HepG2 (cell line): ENCODE data around the gene FITM1. TPM values are rescaled to one million over a fixed set of nuclear protein-coding genes. Genes with fewer than 3 reads are reported as not detected.

Experiments
- AGO2 ChIP-seq: fragments of 200-400 bp; formaldehyde crosslinking; optimal IDR thresholded peaks from 2 replicates; pipeline ENCODE3; 2017; ENCODE audit warnings: mild to moderate bottlenecking, low read depth, low read length, moderate library complexity
- ARNT2 ChIP-seq: sonication (generic); formaldehyde crosslinking; IDR thresholded peaks from 2 replicates; pipeline ENCODE4 v1.8.0; 2022; ENCODE audit warnings: mild to moderate bottlenecking, low read depth, missing genetic modification reagents, moderate library complexity
- FOSL1 ChIP-seq: sonication (generic); formaldehyde crosslinking; IDR thresholded peaks from 2 replicates; pipeline ENCODE4 v1.9.0; 2021; ENCODE audit warnings: missing genetic modification reagents, borderline replicate concordance
- HNF4G ChIP-seq, 2 experiments: sonication (generic) in 1 of 2; formaldehyde crosslinking in 1 of 2; IDR thresholded peaks; 2 replicates each; pipeline versions ENCODE4 v1.4.0 to v1.6.1; 2011 to 2020; ENCODE audit warnings: borderline replicate concordance in 2 of 2, low read depth in 2 of 2, mild to moderate bottlenecking in 2 of 2, low read length in 1 of 2, missing genetic modification reagents in 1 of 2, moderate library complexity in 1 of 2
- HOXA9 ChIP-seq: sonication (generic); formaldehyde crosslinking; IDR thresholded peaks from 2 replicates; pipeline ENCODE4 v1.8.1; 2022; ENCODE audit warnings: missing genetic modification reagents, mild to moderate bottlenecking, moderate library complexity, borderline replicate concordance
- ZFP90 ChIP-seq: sonication (generic); formaldehyde crosslinking; IDR thresholded peaks from 2 replicates; pipeline ENCODE4 v1.8.0; 2022; ENCODE audit warnings: missing genetic modification reagents, mild to moderate bottlenecking, inconsistent platforms, borderline replicate concordance
- ZNF382 ChIP-seq: sonication (generic); formaldehyde crosslinking; IDR thresholded peaks from 2 replicates; pipeline ENCODE4 v1.5.0; 2020; ENCODE audit warnings: missing genetic modification reagents, mild to moderate bottlenecking, borderline replicate concordance
- ZNF460 ChIP-seq: sonication (generic); formaldehyde crosslinking; IDR thresholded peaks from 2 replicates; pipeline ENCODE4 v1.5.1; 2020; ENCODE audit warnings: missing genetic modification reagents, mild to moderate bottlenecking, borderline replicate concordance
- ZNF709 ChIP-seq: sonication (generic); formaldehyde crosslinking; IDR thresholded peaks from 2 replicates; pipeline ENCODE4 v1.5.0; 2020; ENCODE audit warnings: mild to moderate bottlenecking, missing genetic modification reagents
- ZNF761 ChIP-seq: sonication (generic); formaldehyde crosslinking; conservative IDR thresholded peaks from 2 replicates; pipeline ENCODE4 v1.4.0; 2020; ENCODE audit warnings: mild to moderate bottlenecking, missing genetic modification reagents
- ZSCAN25 ChIP-seq: sonication (generic); formaldehyde crosslinking; IDR thresholded peaks from 2 replicates; pipeline ENCODE4 v1.8.0; 2022; ENCODE audit warnings: mild to moderate bottlenecking, missing genetic modification reagents
- ZZZ3 ChIP-seq: sonication (generic); formaldehyde crosslinking; IDR thresholded peaks from 2 replicates; pipeline ENCODE4 v1.4.0; 2020; ENCODE audit warnings: missing genetic modification reagents, mild to moderate bottlenecking, borderline replicate concordance
- polyA plus RNA-seq, 8 experiments: library from polyadenylated mRNA; depleted of rRNA in 3 of 8; stranded (reverse) in 7 of 8; unstranded in 1 of 8; fragments of >200 nt; fragmentation: Illumina TruSeq in 4 of 8; extraction: Trizol in 4 of 8; gene quantifications; 2 replicates each; pipeline versions ENCODE4 v1.2.1 to v1.2.3, GENCODE V29; 2011 to 2016; ENCODE audit warnings: low read depth in 4 of 8, missing spikeins in 1 of 8, mixed read lengths in 1 of 8; ENCODE audit not compliant: insufficient read depth in 1 of 8
- total RNA-seq, 5 experiments: library from RNA; depleted of rRNA; stranded (reverse); fragments of >200 nt; fragmentation: Illumina TruSeq; extraction: Trizol; gene quantifications; 2 replicates each; pipeline ENCODE4 v1.2.3, GENCODE V29; 2016; ENCODE audit warnings: low read depth in 1 of 5
- TF ChIP-seq, protein P1 (sequence below): sonication (generic); formaldehyde crosslinking; IDR thresholded peaks from 2 replicates; pipeline ENCODE4 v1.4.0; 2020; ENCODE audit warnings: missing genetic modification reagents, borderline replicate concordance
- TF ChIP-seq, protein P2 (sequence below): IDR thresholded peaks from 2 replicates; pipeline ENCODE4 v1.6.1; 2012; ENCODE audit warnings: low read depth, low read length, improper control_type of control experiment
- TF ChIP-seq, protein P3 (sequence below): sonication (generic); formaldehyde crosslinking; IDR thresholded peaks from 2 replicates; pipeline ENCODE4 v1.4.0; 2020; ENCODE audit warnings: mild to moderate bottlenecking, missing genetic modification reagents
- TF ChIP-seq, protein P4 (sequence below): sonication (generic); formaldehyde crosslinking; IDR thresholded peaks from 2 replicates; pipeline ENCODE4 v1.5.1; 2020; ENCODE audit warnings: missing genetic modification reagents, mild to moderate bottlenecking, borderline replicate concordance
- TF ChIP-seq, protein P5 (sequence below): sonication (generic); formaldehyde crosslinking; IDR thresholded peaks from 2 replicates; pipeline ENCODE4 v1.4.0; 2020; ENCODE audit warnings: missing genetic modification reagents

The FITM1 gene
- total and polyA plus RNA-seq, 2 of the 13 experiments (the other 11 are each of a cell fraction or from before 2014, with no cell fraction given), result 2.7 to 5.8 TPM

DNA sequence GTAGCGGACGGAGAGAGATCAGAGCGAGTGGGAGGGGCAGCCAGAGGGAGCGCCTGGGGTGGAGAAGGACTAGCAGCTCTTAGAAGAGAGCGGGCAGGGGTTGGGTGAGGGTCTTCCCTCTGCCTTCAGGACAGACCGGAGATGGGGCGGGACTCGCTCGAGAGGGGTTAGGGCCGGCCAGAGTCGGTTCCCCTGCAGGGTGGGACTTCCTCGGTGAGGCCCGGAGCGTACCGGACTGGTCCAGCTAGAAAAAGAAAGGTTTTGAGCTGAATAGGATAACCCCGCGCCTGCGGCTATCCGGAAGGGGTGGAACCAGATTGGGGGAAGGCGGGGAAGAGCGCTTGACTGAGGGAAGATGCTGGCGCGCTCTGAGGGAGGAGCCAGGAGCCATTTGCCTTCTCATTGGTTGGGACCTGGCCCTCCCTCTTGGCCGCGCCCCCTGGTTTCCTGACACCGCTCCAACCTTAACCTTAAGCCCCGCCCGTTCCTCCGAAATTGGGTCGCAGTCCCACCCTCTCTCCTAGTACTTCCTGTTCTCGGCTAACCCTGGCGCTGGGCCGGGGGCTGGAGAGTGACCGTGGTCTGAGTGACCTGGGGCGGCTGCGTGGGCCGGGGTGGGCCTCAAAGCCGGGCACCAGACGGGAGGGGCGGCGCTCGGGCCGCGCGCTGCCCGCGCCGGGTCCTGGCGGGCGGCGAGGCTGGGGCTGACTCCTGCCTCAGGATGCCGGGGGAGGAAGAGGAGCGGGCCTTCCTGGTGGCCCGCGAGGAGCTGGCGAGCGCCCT lies 16.7 kb downstream of the FITM1 start, which contains the start of gene RNF31 (continued):
- no peak for TF ChIP-seq ZZZ3 (CRISPR knock-in tag)
- TF ChIP-seq, protein P1, sequence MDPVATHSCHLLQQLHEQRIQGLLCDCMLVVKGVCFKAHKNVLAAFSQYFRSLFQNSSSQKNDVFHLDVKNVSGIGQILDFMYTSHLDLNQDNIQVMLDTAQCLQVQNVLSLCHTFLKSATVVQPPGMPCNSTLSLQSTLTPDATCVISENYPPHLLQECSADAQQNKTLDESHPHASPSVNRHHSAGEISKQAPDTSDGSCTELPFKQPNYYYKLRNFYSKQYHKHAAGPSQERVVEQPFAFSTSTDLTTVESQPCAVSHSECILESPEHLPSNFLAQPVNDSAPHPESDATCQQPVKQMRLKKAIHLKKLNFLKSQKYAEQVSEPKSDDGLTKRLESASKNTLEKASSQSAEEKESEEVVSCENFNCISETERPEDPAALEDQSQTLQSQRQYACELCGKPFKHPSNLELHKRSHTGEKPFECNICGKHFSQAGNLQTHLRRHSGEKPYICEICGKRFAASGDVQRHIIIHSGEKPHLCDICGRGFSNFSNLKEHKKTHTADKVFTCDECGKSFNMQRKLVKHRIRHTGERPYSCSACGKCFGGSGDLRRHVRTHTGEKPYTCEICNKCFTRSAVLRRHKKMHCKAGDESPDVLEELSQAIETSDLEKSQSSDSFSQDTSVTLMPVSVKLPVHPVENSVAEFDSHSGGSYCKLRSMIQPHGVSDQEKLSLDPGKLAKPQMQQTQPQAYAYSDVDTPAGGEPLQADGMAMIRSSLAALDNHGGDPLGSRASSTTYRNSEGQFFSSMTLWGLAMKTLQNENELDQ, result no peak; the same call in 1 of the 2 replicates
- TF ChIP-seq, protein P2, sequence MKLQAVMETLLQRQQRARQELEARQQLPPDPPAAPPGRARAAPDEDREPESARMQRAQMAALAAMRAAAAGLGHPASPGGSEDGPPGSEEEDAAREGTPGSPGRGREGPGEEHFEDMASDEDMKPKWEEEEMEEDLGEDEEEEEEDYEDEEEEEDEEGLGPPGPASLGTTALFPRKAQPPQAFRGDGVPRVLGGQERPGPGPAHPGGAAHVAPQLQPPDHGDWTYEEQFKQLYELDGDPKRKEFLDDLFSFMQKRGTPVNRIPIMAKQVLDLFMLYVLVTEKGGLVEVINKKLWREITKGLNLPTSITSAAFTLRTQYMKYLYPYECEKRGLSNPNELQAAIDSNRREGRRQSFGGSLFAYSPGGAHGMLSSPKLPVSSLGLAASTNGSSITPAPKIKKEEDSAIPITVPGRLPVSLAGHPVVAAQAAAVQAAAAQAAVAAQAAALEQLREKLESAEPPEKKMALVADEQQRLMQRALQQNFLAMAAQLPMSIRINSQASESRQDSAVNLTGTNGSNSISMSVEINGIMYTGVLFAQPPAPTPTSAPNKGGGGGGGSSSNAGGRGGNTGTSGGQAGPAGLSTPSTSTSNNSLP, result no peak
- TF ChIP-seq HOXA9, result no peak
- TF ChIP-seq HNF4G (IDR thresholded peaks at IDR 0.05; ENCODE audit: borderline replicate concordance, low read depth, low read length), result peak; percentile 19; the same call in 1 of the 2 replicates
- no peak; the same call in 1 of the 2 replicates for TF ChIP-seq HNF4G (CRISPR knock-in tag; IDR thresholded peaks at IDR 0.05; ENCODE audit: borderline replicate concordance, low read depth)
- peak; percentile 38; the same call in 1 of the 2 replicates for TF ChIP-seq FOSL1 (CRISPR knock-in tag)
- TF ChIP-seq ZSCAN25 (CRISPR knock-in tag), result 0 out of 2 replicates have a peak, but pooled peaks have one; percentile 2
- TF ChIP-seq ZNF709 (CRISPR knock-in tag), result no peak
- TF ChIP-seq, protein P3, sequence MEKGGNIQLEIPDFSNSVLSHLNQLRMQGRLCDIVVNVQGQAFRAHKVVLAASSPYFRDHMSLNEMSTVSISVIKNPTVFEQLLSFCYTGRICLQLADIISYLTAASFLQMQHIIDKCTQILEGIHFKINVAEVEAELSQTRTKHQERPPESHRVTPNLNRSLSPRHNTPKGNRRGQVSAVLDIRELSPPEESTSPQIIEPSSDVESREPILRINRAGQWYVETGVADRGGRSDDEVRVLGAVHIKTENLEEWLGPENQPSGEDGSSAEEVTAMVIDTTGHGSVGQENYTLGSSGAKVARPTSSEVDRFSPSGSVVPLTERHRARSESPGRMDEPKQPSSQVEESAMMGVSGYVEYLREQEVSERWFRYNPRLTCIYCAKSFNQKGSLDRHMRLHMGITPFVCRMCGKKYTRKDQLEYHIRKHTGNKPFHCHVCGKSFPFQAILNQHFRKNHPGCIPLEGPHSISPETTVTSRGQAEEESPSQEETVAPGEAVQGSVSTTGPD (CRISPR knock-in tag), result peak; percentile 25; the same call in 1 of the 2 replicates
- TF ChIP-seq ZFP90 (CRISPR knock-in tag), result 0 out of 2 replicates have a peak, but pooled peaks have one; percentile 5
- TF ChIP-seq, protein P4, sequence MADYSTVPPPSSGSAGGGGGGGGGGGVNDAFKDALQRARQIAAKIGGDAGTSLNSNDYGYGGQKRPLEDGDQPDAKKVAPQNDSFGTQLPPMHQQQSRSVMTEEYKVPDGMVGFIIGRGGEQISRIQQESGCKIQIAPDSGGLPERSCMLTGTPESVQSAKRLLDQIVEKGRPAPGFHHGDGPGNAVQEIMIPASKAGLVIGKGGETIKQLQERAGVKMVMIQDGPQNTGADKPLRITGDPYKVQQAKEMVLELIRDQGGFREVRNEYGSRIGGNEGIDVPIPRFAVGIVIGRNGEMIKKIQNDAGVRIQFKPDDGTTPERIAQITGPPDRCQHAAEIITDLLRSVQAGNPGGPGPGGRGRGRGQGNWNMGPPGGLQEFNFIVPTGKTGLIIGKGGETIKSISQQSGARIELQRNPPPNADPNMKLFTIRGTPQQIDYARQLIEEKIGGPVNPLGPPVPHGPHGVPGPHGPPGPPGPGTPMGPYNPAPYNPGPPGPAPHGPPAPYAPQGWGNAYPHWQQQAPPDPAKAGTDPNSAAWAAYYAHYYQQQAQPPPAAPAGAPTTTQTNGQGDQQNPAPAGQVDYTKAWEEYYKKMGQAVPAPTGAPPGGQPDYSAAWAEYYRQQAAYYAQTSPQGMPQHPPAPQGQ (CRISPR knock-in tag), result 0 out of 2 replicates have a peak, but pooled peaks have one; percentile 19
- no peak; the same call in 1 of the 2 replicates for TF ChIP-seq ZNF761
- TF ChIP-seq AGO2, result peak; percentile 84
- TF ChIP-seq ARNT2 (CRISPR knock-in tag), result peak; percentile 31; the same call in 1 of the 2 replicates
- no peak for TF ChIP-seq ZNF460 (CRISPR knock-in tag)
- TF ChIP-seq, protein P5, sequence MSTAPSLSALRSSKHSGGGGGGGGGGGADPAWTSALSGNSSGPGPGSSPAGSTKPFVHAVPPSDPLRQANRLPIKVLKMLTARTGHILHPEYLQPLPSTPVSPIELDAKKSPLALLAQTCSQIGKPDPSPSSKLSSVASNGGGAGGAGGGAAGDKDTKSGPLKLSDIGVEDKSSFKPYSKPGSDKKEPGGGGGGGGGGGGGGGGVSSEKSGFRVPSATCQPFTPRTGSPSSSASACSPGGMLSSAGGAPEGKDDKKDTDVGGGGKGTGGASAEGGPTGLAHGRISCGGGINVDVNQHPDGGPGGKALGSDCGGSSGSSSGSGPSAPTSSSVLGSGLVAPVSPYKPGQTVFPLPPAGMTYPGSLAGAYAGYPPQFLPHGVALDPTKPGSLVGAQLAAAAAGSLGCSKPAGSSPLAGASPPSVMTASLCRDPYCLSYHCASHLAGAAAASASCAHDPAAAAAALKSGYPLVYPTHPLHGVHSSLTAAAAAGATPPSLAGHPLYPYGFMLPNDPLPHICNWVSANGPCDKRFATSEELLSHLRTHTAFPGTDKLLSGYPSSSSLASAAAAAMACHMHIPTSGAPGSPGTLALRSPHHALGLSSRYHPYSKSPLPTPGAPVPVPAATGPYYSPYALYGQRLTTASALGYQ (CRISPR knock-in tag), result no peak; the same call in 1 of the 2 replicates
- TF ChIP-seq ZNF382 (CRISPR knock-in tag), result no peak
